HG03108 (cell line): Measurements from ENCODE around the gene LRCH2.

Experiments
- ATAC-seq: cut with Tn5 transposase; IDR thresholded peaks from one replicate; pipeline ENCODE4 v1.9.1; 2021; ENCODE audit warnings: moderate library complexity; ENCODE audit not compliant: unreplicated experiment

Gene LRCH2

DNA sequence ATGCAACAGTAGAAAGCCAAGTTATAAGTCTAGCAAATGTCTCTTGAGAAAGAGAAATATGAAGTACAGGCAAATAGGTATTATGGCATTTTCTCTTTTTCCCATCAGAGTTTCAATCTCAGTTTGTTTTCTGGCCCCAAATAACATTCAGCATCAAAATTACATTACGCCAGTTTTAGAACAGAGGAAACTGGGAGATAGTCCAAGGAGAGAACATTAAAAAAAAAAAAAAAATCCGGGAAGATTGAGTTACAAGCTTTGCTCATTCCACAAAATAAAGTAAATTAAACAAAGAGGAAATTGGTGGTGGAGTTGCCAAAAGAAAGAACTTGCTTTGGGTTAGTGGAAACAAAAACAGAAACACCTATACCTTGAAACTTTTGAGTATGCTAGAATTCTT lies 166.1 kb downstream of the LRCH2 start:
- ATAC-seq: no peak

DNA sequence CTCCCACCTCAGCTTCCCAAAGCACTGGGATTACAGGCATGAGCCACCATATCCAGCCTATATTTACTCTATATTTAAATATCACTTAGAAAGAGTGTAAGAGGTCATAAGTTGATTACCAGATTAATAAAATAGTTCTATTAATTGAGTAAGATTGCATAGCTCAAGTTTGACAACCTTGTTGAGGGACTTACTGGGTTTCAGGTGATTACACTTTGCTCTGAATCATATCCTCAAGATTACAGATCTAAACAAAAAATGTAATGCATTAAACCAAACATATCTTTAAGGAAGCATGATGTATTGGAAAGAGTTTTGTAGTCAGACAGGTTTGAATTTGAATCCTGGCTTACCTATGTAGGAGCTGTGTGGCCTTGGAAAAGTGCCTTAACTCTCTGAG lies 168.6 kb downstream of the LRCH2 start:
- no peak for ATAC-seq
